Measurements from ENCODE around the gene RARA.

The RARA gene

GRCh38 chr17:40310882-40311391 lies 2.0 kb downstream of the RARA start:
- TF ChIP-seq, protein P1, sequence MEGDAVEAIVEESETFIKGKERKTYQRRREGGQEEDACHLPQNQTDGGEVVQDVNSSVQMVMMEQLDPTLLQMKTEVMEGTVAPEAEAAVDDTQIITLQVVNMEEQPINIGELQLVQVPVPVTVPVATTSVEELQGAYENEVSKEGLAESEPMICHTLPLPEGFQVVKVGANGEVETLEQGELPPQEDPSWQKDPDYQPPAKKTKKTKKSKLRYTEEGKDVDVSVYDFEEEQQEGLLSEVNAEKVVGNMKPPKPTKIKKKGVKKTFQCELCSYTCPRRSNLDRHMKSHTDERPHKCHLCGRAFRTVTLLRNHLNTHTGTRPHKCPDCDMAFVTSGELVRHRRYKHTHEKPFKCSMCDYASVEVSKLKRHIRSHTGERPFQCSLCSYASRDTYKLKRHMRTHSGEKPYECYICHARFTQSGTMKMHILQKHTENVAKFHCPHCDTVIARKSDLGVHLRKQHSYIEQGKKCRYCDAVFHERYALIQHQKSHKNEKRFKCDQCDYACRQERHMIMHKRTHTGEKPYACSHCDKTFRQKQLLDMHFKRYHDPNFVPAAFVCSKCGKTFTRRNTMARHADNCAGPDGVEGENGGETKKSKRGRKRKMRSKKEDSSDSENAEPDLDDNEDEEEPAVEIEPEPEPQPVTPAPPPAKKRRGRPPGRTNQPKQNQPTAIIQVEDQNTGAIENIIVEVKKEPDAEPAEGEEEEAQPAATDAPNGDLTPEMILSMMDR (IDR thresholded peaks at IDR 0.05; ENCODE audit: insufficient read depth, low read depth, low read length, missing control alignments) = no peak
- no peak for DNase-seq (ENCODE audit: low read depth)
- H3K4me3 ChIP-seq (ENCODE audit: low read length) = no peak overlapping the region

DNA sequence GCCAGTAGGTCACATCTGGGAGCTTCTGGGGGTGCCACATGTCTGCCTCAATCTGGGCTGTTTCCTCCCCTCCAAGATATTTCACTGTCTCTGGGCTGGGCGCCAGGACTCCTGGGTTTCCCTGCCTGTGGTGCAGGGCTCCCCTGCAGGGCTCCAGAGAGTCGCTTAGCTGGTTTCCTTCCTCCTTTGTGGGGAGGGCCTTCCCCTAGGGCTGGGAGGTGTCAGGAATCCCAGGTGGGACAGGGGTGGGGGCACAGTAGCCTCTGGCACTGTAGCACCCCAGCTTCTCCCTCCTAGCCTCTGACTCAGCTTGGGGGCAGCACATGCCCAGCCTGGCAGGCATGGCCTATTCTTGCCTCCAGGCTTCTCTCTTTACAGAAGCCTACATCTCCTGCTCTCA lies 2.6 kb downstream of the RARA start:
- DNase-seq (ENCODE audit: low read depth) = peak; percentile 54
- H3K4me3 ChIP-seq (ENCODE audit: low read length) = no peak overlapping the region
- TF ChIP-seq, protein P1 (IDR thresholded peaks at IDR 0.05; ENCODE audit: insufficient read depth, low read depth, low read length, missing control alignments) = no peak

DNA sequence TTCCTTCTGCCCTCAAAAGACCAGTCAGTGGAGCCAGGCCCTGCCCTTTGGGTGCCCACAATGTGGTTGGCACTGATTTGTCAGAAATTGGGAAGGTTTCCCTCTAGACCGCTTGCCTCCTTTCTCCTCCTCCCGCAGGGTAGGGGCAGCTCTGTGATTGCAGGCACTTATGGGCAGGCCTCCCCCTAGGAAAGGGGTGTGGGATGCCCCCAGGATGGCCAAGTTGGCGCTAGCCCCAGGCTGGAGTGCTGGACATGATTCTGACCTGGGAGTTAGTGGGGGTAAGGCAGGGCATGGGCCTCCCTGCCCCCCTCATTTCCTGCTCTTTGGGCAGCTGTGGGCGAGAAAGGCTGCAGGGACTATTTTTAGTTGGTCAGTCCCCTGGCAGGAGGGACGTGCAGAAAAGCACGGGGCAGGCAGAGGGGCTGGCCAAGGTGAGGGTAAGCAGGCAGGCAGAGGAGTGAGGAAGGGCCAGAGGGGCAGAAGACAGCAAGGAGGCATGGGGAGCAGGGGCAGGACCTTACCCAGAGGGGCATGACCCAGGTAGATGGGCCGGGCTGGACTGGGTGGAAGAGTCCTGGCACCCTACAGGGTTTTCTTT lies 3.3 kb downstream of the RARA start:
- no peak overlapping the region for H3K4me3 ChIP-seq (ENCODE audit: low read length)
- TF ChIP-seq, protein P1 (IDR thresholded peaks at IDR 0.05; ENCODE audit: insufficient read depth, low read depth, low read length, missing control alignments) = no peak
- no peak for DNase-seq (ENCODE audit: low read depth)

DNA sequence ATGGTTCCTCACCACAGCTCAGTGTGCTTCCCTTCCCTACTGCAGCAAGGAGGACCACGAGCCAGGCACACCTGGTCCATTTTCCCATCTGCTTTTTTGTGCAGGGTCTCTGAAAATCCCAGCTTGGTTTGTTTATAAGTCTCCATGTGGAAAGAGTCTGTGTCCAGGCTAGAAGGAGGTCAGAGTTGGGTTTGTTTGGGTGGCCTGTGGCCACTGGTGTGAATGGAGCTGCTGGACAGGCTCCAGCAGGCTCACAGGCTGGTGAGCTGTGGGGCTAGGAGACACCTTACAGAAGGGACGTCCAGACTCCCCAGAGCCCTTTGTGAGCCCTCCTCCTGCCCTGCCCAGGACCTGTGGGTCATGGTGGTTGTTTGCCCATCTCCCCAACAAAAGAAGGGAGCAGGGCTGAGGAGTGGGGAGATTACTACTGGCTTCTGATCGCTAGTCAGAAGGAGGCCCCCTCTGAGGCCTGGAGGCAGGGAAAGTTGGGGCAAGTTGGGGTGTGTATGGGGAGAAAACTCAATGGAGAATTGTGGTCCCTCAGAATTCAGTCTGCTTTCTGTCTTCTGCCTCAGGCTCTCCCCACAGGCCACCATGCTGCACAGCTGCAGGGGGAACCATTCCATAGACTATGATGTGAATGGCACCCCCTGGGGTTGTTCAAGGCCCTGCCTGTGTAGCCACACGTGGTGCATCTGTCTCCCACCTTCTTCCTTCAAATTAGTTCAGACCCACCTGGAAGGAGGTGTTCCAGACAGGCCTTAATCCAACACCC lies 4.1 kb downstream of the RARA start:
- no peak overlapping the region for H3K4me3 ChIP-seq (ENCODE audit: low read length)
- TF ChIP-seq, protein P1 (IDR thresholded peaks at IDR 0.05; ENCODE audit: insufficient read depth, low read depth, low read length, missing control alignments) = no peak
- DNase-seq (ENCODE audit: low read depth) = no peak

DNA sequence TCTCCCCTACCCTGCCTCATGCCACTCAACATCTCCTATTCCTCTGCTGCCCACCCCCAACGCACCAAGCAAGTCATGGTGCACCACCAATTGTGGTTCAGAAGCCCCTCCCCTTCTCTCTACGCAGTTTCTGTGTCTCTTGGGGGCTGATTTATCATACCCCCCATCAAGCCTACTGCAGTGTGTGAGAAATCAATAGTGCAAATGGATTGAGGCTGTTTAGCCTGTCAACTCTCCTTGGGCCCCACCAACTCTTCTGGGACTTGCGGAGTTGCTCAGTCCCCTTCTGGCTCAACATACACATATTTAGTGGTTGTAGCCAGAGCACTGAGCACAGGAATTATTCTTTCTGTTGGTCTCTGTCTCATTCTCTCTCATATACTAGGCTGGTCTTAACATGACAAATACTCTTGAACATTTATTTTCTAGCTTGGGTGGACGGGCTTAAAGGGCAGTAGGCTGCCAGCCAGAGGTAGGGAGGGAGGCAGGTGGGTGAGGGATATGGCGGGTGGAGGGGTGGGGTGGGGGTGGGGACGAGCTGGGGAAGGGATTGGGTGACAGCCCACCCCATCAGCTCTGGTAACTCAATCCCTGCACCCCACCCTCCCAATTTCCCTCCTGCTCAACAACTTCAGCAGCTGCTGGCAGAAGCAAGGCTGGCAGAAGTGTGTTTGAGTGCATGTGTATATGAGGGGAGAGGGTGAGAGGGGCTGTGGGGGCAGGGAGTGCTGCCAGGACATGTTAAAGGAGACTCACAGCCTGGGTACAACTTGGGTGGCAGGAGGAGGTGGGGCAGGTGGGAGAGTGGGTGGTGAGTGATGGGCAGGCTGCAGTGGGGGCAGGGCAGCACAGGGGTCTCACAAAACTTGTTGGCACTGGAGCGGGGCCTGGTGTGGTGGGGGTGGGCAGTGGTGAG lies 4.9 kb downstream of the RARA start:
- DNase-seq (ENCODE audit: low read depth) = peak; percentile 52
- H3K4me3 ChIP-seq (ENCODE audit: low read length) = no peak overlapping the region

DNA sequence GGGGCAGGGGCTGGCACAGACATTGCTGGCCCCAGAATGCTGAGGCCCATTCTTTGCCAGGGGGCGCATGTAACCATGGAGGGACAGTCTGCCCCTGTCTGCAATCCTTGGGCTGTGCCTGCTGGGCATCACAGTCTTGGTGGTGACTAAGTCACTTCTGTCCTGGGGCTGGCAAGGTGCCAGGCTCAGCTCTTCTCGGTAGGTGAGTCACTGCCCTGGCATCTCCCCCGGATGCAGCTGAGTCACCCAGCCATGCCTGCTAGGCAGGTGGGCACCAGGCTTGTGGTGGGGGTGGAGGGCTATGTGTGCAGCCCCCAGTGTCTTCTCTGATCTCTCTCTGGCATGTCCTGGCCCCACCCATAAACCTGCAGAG lies 5.6 kb downstream of the RARA start:
- DNase-seq (ENCODE audit: low read depth) = peak; percentile 99
- no peak overlapping the region for H3K4me3 ChIP-seq (ENCODE audit: low read length)
- TF ChIP-seq, protein P1 (IDR thresholded peaks at IDR 0.05; ENCODE audit: insufficient read depth, low read depth, low read length, missing control alignments) = no peak

More for the DNA sequence above, 4.9 kb downstream of the RARA start:
- TF ChIP-seq, protein P1 (IDR thresholded peaks at IDR 0.05; ENCODE audit: insufficient read depth, low read depth, low read length, missing control alignments) = no peak

Data from epithelial cell of esophagus (primary cell).